ENCODE results near the gene KRTAP6-3.

The KRTAP6-3 gene

DNA sequence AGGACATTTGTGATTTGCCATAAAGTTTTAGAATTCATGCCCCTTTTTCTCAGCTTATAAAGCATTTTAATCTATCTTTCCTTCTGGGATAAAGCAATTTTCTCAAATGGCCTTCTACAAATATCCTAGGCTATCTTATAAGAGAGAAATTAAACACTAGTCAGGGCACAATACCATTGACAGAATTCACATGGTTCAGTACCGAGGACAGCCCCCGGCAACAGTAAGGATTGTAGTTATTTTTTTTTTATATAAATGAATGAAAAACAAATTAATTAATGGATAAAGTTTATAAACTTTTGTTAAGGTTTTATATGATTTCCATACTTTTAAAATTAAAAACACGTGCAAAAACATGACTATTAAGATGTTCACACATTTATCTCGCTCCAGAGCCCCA, 35.9 kb downstream of the KRTAP6-3 start:
- DNase-seq, result no peak

DNA sequence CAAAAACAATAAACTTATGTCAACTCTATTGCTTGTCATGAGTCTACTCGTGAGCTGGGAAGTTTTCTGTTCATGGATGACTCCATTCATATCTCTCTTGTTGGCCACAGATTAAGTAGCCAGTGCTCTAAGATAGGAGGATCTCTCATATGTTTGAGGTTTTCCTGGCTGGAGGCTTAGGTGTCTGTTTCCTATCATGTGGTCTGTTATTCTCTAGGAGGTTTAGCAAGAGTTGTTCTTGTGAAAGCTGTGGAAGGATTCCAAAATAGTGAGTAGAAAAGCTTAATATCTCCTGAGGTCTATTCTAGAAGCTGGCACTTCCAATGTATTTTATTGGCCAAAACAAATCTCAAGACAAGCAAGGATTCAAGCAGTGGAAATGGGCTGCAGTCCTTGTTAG, 37.0 kb downstream of the KRTAP6-3 start:
- DNase-seq, result no peak

DNA sequence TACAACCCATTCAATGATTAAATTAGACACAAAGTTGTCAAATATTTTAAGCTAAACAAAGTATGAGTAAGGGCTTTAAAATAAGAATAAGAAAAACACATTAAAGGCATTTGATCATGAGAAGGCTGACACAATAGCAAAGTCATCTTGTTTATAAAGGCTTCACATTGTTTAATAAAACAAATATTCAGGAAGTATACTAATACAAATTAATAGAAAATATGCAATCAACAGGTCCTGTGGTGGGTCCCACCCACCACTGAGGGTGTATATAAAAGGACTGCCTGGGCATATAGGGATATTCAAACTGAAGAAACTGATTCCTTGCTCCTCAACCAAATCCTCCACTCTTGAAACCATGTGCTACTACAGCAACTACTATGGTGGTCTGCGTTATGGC, 42.7 kb downstream of the KRTAP6-3 start, which contains the start of gene KRTAP20-2:
Gene KRTAP20-2 (plus strand): TSS at position 301 of the 400 bp plus-strand sequence. CDS start 58 bp downstream, at position 359.
- no peak for DNase-seq

DNA sequence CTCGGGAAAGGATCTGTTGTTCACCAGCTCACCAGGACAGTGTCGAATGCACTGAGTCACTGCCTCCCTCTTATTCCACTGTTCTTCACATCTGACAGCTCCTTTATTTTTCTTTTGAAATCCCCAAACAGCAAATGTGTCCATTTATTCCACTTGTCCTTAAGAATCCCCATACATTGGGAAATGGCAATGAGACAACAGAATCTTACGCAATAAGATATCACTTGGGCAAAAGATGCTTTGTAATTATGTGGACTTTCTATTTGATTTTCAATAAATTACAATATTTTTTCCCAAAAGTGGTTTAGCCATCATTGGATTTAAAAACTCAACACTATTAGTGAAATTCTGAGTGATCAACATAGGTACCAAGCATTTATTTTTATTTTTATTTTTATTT, 46.4 kb downstream of the KRTAP6-3 start:
- no peak for DNase-seq

DNA sequence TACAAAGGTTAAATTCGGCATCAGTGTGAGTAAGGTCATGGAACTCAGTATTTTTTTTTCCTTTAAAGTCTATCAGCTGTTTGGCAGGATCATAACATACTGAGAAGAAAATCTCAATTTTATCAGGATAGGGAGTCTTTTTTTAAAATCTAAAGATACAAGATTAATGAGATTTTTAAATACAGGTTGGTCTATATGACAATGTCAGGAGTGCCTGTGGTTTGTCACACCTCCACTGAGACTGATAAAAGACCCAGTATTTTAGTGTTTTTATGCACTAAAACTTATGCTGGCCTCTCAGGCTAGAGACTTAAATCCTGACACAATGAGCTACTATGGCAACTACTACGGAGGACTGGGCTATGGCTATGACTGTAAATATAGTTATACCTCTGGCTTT, 50.3 kb downstream of the KRTAP6-3 start, which contains the start of gene KRTAP20-3:
Gene KRTAP20-3 (plus strand): TSS at position 301 of the 400 bp plus-strand sequence.
- no peak for DNase-seq

Measured in hematopoietic multipotent progenitor cell treated with erythropoietin and hydrocortisone succinate and interleukin-3 and kit ligand, for 8 days (in vitro differentiated cells).